ENCODE measurements around the gene CCDC3.
"Not testable (repeated sequence)": the region's sequence is repeated elsewhere in the genome, so short reads cannot be mapped to it uniquely, and the experiment has no call there.

The CCDC3 gene

DNA sequence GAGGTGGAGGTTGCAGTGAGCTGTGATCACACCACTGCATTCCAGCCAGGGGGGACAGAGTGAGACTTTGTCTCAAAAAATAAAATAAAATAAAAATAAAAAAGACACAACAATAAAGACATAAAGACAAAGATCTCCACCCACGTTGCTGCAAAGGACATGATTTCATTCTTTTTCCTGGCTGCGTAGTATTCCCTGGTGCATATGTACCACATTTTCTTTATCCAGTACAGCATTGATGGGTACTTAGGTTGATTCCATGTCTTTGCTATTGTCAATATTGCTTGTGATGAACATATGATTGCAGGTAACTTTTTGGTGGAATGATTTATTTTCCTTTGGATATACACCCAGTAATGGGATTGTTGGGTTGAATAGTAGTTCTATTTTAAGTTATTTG, 42.0 kb upstream of the CCDC3 start:
- TF ChIP-seq, protein P1, sequence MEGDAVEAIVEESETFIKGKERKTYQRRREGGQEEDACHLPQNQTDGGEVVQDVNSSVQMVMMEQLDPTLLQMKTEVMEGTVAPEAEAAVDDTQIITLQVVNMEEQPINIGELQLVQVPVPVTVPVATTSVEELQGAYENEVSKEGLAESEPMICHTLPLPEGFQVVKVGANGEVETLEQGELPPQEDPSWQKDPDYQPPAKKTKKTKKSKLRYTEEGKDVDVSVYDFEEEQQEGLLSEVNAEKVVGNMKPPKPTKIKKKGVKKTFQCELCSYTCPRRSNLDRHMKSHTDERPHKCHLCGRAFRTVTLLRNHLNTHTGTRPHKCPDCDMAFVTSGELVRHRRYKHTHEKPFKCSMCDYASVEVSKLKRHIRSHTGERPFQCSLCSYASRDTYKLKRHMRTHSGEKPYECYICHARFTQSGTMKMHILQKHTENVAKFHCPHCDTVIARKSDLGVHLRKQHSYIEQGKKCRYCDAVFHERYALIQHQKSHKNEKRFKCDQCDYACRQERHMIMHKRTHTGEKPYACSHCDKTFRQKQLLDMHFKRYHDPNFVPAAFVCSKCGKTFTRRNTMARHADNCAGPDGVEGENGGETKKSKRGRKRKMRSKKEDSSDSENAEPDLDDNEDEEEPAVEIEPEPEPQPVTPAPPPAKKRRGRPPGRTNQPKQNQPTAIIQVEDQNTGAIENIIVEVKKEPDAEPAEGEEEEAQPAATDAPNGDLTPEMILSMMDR (conservative IDR thresholded peaks at IDR 0.05; ENCODE audit: low read depth, low read length): no peak
- no peak overlapping the region for H3K4me3 ChIP-seq (ENCODE audit: low read length)
- DNase-seq (ENCODE audit: low read depth): no peak

DNA sequence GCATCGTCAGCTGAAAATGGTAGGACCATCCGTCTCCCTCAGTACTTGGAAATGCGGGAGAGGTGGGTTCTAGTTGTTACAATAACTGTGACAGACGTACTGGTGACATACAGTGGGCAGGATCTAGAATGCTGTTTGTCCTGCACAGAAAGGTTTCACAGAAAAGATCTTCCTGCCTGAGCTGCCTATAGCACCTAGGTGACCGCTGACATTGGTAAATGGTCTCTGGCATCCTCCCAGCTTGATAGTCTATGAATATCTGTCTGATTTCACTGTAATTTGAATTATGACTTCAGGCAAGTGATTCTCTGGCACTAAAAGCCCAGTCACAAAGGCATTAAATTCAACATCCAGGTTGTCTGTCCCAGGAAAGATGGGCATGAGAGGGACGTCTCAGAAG, 38.2 kb upstream of the CCDC3 start:
- H3K4me3 ChIP-seq (ENCODE audit: low read length): no peak overlapping the region
- TF ChIP-seq, protein P1 (conservative IDR thresholded peaks at IDR 0.05; ENCODE audit: low read depth, low read length): no peak
- no peak for DNase-seq (ENCODE audit: low read depth)

DNA sequence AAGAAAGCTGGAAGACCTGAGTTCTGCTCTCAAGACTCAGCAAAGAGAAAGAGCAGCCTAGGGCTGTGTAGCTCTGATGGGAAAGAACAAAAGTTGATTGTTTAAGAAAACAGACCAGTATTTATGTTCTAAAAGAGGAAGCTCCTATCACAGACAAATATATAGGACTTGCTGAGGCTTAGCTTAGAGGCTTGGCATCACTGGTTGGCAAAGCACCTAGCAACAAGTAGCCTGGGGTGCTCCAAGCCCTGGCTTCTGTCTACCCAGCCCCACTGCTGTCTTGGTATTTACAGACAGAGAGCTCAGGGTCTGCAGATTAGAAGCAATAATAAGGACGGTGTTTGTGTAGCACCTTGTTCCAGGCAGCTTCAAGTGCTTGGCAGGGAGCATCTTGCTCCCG, 36.9 kb upstream of the CCDC3 start:
- no peak overlapping the region for H3K4me3 ChIP-seq (ENCODE audit: low read length)
- DNase-seq (ENCODE audit: low read depth): no peak
- TF ChIP-seq, protein P1 (conservative IDR thresholded peaks at IDR 0.05; ENCODE audit: low read depth, low read length): no peak

DNA sequence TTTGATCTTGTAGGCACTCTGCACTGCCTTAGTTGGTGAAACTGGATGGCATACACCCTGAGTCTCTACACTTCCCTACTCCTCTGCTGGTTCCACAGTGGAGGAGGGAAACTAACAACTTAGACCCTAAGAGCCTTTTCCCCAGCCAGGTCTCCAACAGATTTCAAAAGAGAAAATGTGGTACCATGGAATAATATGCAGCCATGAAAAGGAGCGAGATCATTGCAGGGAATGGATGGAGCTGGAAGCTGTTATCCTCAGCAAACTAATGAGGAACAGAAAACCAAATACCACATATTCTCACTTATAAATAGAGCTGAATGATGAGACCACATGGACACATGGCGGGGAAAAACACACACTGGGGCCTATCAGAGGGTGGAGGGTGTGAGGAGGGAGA, 36.3 kb upstream of the CCDC3 start:
- no peak for DNase-seq (ENCODE audit: low read depth)
- TF ChIP-seq, protein P1 (conservative IDR thresholded peaks at IDR 0.05; ENCODE audit: low read depth, low read length): no peak
- H3K4me3 ChIP-seq (ENCODE audit: low read length): no peak overlapping the region

DNA sequence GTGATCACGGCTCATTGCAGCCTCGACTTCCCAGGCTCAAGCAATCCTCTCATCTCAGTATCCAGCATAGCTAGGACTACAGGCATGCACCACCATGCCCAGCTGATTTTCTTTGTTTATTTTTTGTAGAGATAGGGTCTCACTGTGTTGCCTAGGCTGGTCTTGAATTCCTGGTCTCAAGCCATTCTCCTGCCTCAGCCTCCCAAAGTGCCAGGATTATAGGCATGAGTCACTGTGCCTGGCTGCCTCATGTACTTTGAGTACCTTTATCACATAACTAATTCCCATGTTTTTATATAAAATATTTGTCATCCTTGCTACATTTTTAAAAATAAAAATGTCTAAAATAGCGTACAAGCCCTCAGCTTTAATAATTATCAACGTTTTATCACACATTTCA, 35.3 kb upstream of the CCDC3 start:
- TF ChIP-seq, protein P1 (conservative IDR thresholded peaks at IDR 0.05; ENCODE audit: low read depth, low read length): no peak
- DNase-seq (ENCODE audit: low read depth): no peak
- H3K4me3 ChIP-seq (ENCODE audit: low read length): no peak overlapping the region

DNA sequence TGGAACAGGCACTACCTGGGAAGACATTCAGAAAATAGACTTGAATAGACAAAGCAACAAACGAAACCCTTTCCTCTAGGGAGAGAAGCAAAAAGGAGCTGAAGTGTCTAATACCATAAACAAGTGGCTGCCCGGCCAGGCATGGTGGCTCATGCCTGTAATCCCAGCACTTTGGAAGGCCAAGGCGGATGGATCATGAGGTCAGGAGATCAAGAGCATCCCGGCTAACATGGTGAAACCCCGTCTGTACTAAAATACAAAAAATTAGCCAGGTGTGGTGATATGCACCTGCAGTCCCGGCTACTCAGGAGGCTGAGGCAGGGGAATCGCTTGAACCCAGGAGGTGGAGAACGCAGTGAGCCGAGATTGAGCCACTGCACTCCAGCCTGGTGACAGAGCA, 34.2 kb upstream of the CCDC3 start:
- DNase-seq (ENCODE audit: low read depth); H3K4me3 ChIP-seq (ENCODE audit: low read length): not testable (repeated sequence)

DNA sequence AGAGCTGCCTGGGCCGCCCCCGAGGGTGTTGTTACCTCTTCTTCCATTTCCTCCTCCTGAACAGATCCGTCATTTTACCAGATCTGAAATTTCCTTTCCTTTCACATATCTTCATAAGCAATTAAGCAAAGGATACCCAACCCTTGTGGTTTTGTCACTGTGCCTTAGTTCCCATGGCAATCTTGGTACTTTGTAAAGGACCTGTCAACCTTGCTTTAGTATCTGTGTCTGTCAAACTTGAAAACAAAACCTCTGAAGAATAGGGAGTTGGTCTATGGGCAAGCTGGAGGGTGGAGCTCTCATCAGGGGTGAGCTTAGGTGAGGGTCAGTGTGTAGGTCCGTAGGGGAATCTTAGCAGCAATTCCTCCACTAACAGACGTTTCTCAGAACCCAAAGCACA, 25.4 kb upstream of the CCDC3 start:
- DNase-seq (ENCODE audit: low read depth): no peak
- no peak overlapping the region for H3K4me3 ChIP-seq (ENCODE audit: low read length)
- TF ChIP-seq, protein P1 (conservative IDR thresholded peaks at IDR 0.05; ENCODE audit: low read depth, low read length): no peak

DNA sequence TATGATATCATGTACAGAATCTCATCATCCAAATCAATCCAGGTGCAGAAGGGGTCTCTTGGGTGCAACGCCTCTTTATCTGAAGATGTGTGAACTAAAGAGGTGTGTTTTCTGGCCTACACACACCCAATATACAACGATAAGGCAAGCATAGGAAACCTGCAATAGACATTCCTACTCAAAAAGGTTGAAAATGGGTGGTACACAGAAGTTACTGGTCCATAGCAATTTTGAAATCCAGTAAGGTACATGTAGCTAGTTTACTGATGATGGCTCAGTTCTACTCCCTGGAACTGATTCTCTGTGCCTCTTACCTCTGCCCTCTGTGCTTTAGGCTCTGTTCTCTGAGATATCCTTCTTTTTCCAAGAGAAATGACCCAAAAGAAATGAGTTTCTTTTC, 22.2 kb upstream of the CCDC3 start:
- no peak overlapping the region for H3K4me3 ChIP-seq (ENCODE audit: low read length)
- TF ChIP-seq, protein P1 (conservative IDR thresholded peaks at IDR 0.05; ENCODE audit: low read depth, low read length): no peak
- no peak for DNase-seq (ENCODE audit: low read depth)
